Sigmoid colon (tissue), 4 donors: ENCODE results near the gene MPI.

Experiments
- EP300 ChIP-seq, 4 donors: sonication (generic); formaldehyde crosslinking; IDR thresholded peaks; one replicate each; pipeline ENCODE4 v1.6.1; 2017; ENCODE audit warnings: antibody characterized with exemption in 4 of 4
- POLR2A ChIP-seq, 2 donors: fragments of 450-650 bp; IDR thresholded peaks; one replicate each; pipeline ENCODE4 v1.6.1; 2016; ENCODE audit warnings: antibody characterized with exemption in 2 of 2, mild to moderate bottlenecking in 2 of 2, moderate library complexity in 2 of 2
- POLR2AphosphoS5 ChIP-seq, 4 donors: sonication (generic); formaldehyde crosslinking; IDR thresholded peaks; one replicate each; pipeline ENCODE4 v1.6.1; 2017; ENCODE audit warnings: antibody characterized with exemption in 4 of 4
- TF ChIP-seq, protein P1 (sequence below), 4 experiments: fragments of 450-650 bp in 3 of 4; fragments of 200-600 bp in 1 of 4; IDR thresholded peaks; one replicate each; pipeline ENCODE4 v1.5.1; 2016 to 2019; ENCODE audit warnings: antibody characterized with exemption in 4 of 4, mild to moderate bottlenecking in 3 of 4, moderate library complexity in 2 of 4

DNA sequence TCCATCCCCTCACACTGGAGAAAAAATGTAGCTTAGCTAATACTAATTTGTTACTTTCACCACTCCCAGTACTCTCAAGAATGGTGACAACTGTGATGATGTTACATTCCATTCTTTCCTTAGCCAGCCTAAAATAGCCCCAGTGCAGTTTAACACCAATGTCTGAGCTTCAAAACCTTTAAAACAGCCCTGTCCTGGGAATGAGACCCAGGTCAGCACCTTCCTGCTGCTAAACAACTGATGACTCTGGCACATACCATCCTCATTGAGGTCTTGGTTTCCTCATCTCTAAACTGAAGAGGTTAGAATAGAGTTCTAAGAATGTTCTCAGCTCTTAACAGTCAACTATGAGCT, 20.5 kb upstream of the MPI start:
- TF ChIP-seq POLR2AphosphoS5 (IDR thresholded peaks at IDR 0.05) (no peak), EP300 (IDR thresholded peaks at IDR 0.05) (no peak), POLR2A (IDR thresholded peaks at IDR 0.05) (no peak)
- TF ChIP-seq, protein P1, sequence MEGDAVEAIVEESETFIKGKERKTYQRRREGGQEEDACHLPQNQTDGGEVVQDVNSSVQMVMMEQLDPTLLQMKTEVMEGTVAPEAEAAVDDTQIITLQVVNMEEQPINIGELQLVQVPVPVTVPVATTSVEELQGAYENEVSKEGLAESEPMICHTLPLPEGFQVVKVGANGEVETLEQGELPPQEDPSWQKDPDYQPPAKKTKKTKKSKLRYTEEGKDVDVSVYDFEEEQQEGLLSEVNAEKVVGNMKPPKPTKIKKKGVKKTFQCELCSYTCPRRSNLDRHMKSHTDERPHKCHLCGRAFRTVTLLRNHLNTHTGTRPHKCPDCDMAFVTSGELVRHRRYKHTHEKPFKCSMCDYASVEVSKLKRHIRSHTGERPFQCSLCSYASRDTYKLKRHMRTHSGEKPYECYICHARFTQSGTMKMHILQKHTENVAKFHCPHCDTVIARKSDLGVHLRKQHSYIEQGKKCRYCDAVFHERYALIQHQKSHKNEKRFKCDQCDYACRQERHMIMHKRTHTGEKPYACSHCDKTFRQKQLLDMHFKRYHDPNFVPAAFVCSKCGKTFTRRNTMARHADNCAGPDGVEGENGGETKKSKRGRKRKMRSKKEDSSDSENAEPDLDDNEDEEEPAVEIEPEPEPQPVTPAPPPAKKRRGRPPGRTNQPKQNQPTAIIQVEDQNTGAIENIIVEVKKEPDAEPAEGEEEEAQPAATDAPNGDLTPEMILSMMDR (IDR thresholded peaks at IDR 0.05): no peak
